Endothelial cell of umbilical vein (primary cell): ENCODE data around the gene PPP1R7.

Experiments used
- EZH2 ChIP-seq: IDR thresholded peaks from 2 replicates; pipeline ENCODE4 v1.6.1; 2012; ENCODE audit warnings: borderline replicate concordance, low read depth, mild to moderate bottlenecking, moderate library complexity, low read length, inconsistent platforms; ENCODE audit not compliant: severe bottlenecking
- FOS ChIP-seq: IDR thresholded peaks from 2 replicates; pipeline ENCODE4 v1.6.1; 2011; ENCODE audit warnings: mild to moderate bottlenecking, low read length, moderate library complexity, borderline replicate concordance; ENCODE audit not compliant: insufficient read depth
- JUN ChIP-seq: IDR thresholded peaks from 2 replicates; pipeline ENCODE4 v1.6.1; 2011; ENCODE audit warnings: borderline replicate concordance, low read depth; ENCODE audit not compliant: insufficient read length, insufficient read depth
- POLR2A ChIP-seq: IDR thresholded peaks from 2 replicates; pipeline ENCODE4 v1.6.1; 2012; ENCODE audit warnings: low read depth, mild to moderate bottlenecking, control low read depth, low read length
- POLR2AphosphoS5 ChIP-seq: IDR thresholded peaks from 2 replicates; pipeline ENCODE4 v1.6.1; 2012; ENCODE audit warnings: low read depth, mild to moderate bottlenecking, control low read depth, low read length, moderate library complexity; ENCODE audit not compliant: insufficient read depth
- TF ChIP-seq, protein P1 (sequence below), 2 donors: IDR thresholded peaks; 1 replicate in 1 of 2; 2 replicates in 1 of 2; pipeline ENCODE4 v1.5.1; 2011; ENCODE audit warnings: low read length in 2 of 2, mild to moderate bottlenecking in 2 of 2, moderate library complexity in 2 of 2, control low read depth in 1 of 2, inconsistent platforms in 1 of 2, low read depth in 1 of 2; ENCODE audit not compliant: insufficient read depth in 1 of 2; ENCODE audit errors: extremely low read depth in 1 of 2
- TF ChIP-seq, protein P2 (sequence below): IDR thresholded peaks from 2 replicates; pipeline ENCODE4 v1.6.1; 2011; ENCODE audit not compliant: insufficient read depth, insufficient read length

DNA sequence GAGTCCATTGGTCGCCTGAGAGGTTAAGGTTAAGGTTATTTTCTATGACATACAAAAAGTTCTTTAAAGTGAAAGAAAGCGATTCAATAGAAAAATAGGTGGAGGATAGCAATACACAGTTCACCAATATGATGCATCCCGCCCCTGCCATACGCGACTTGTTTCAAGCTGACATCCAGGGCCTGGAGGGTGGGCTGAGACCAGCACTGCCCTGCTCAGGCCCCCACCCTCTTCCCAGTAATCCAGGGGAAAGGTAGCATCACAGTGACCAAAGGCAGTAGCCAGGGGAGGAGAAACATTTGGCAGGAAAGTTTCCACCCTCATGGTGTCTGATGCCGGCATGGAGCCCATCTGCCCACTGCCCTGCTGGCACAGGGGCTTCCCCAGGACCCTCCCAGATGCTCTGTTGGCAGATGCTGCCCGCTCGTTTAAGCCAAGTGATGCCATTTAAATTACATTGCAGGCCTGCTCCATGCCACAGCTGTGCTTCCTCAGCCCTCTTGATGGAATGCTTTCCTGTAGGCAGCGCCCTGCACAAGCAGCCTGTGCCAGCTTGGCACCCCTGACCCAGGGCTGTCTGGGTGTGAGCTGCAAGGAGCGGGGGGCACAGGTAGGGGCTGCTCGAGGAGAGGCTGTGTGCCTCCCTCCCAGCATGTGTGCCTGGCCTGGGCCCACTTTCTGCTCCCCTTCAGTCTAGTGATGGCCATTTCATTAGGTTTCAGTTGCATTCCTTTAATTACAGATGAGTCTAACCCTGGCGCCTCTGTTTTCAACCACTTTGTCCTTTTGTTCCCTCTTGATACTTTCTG, 27.5 kb downstream of the PPP1R7 start:
- no peak for TF ChIP-seq POLR2A
- TF ChIP-seq POLR2AphosphoS5 = no peak
- TF ChIP-seq, protein P1, sequence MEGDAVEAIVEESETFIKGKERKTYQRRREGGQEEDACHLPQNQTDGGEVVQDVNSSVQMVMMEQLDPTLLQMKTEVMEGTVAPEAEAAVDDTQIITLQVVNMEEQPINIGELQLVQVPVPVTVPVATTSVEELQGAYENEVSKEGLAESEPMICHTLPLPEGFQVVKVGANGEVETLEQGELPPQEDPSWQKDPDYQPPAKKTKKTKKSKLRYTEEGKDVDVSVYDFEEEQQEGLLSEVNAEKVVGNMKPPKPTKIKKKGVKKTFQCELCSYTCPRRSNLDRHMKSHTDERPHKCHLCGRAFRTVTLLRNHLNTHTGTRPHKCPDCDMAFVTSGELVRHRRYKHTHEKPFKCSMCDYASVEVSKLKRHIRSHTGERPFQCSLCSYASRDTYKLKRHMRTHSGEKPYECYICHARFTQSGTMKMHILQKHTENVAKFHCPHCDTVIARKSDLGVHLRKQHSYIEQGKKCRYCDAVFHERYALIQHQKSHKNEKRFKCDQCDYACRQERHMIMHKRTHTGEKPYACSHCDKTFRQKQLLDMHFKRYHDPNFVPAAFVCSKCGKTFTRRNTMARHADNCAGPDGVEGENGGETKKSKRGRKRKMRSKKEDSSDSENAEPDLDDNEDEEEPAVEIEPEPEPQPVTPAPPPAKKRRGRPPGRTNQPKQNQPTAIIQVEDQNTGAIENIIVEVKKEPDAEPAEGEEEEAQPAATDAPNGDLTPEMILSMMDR (IDR thresholded peaks at IDR 0.05; ENCODE audit: extremely low read depth in 1 of 2, insufficient read depth in 1 of 2, low read depth in 1 of 2, low read length in 2 of 2) = no peak
- no peak for TF ChIP-seq EZH2
- no peak for TF ChIP-seq JUN
- no peak for TF ChIP-seq FOS
- TF ChIP-seq, protein P2, sequence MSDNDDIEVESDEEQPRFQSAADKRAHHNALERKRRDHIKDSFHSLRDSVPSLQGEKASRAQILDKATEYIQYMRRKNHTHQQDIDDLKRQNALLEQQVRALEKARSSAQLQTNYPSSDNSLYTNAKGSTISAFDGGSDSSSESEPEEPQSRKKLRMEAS = no peak
